CD4-positive, alpha-beta T cell treated with Interleukin-4 for 1 hour (primary cell): ENCODE measurements around the gene MRGPRX4.

Experiments
- DNase-seq, 2 donors: peaks; one replicate each; pipeline ENCODE4 v3.0.0-alpha.2; 2020 to 2022

Gene MRGPRX4

DNA sequence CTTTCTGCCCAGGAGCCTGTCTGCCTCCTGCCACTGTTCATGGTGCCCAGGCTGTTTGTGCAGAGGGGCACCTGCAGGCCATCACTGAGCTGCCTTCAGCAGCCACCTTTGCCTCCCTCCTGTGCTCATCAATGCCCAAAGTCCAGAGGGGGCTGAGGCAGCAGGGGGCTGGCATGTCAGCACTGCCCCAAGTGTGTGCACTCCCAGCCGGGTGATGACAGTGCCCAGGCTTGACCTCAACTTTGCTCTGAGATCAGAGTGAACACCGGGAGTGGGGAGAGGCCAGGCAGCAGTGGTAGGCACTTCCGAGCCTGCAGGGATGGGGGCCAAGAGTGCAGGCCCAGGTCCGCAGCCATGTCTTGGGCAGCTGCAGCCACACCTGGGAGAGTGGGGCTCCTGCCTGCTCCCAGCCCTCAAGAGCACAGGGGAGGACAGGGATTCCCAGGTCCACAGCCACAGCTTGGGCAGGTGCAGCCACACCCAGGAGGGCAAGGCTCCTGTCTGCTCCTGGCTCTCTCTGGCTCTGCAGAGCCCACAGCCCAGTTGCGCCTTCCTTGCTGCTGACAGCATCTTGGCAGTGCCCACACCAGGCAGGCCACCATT lies 48.7 kb downstream of the MRGPRX4 start:
- no peak for DNase-seq

DNA sequence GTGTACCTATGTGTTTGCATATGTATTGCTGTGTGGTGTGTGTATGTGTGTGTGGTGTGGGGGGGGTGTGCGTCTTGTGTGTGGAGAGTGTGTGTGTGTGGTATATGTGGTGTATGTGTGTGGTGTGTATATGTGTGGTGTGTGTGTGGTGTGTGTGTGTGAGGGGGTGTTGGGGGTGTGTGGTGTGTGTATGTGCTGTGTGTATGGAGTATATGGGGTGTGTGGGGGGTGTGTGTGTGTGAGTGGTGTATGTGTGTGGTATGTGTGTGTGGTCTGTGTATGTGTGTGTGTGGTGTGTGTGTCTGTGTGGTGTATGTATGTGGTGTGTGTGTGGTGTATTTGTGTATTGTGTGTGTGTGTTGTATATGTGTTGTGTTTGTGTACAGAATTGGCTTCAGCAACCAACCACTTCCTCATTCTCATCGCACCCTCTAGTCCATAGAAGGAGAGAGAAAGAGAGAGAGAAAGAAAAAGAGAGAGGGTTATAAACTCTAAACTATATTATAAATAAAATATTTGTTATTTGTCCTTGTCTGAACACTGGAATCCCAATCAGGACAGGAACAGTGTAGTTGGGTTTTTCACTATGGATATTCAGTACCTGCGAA lies 50.3 kb downstream of the MRGPRX4 start:
- DNase-seq: no peak
